IMR-90 (cell line): Measurements from ENCODE around the gene MEPCE. TPM values are rescaled to one million over a fixed set of nuclear protein-coding genes. Genes with fewer than 3 reads are reported as not detected.

Experiments used
- ATAC-seq: fragments of 200-7000 bp; cut with Tn5 transposase; 2 replicates; pipeline ENCODE4 v1.9.1; 2020; ENCODE audit warnings: low read depth, mild to moderate bottlenecking, moderate library complexity
- BruUV-seq: library from RNA; stranded (reverse); fragments of 400-500 nt; replicated peaks from 2 replicates; lab custom pipeline; 2021; lab: Mats Ljungman, UMichigan
- CTCF ChIA-PET: fragments of 300-600 bp; formaldehyde crosslinking; extraction: SDS; loops from one replicate; lab custom pipeline; 2021; ENCODE audit warnings: antibody characterized with exemption; lab: Yijun Ruan, JAX
- POLR2A ChIA-PET: fragments of 300-600 bp; sonication (Branson Sonifier 250); formaldehyde crosslinking; loops from one replicate; lab custom pipeline; 2022; ENCODE audit warnings: antibody characterized with exemption; ENCODE audit not compliant: unreplicated experiment; lab: Charles Lee
- DNase-seq: peaks from one replicate; pipeline ENCODE4 v3.0.0; 2013
- H2AFZ ChIP-seq: replicated peaks from 2 replicates; pipeline ENCODE3; 2013; ENCODE audit warnings: low read length, mild to moderate bottlenecking; ENCODE audit not compliant: poor library complexity
- H2AK5ac ChIP-seq: 2 replicates; pipeline ENCODE4 v1.6.1; 2013; ENCODE audit warnings: low read depth, low read length, inconsistent platforms
- H2AK9ac ChIP-seq: replicated peaks from 2 replicates; pipeline ENCODE3; 2013; ENCODE audit warnings: mild to moderate bottlenecking, low read depth, low read length, moderate library complexity; ENCODE audit not compliant: poor library complexity
- H2BK120ac ChIP-seq: 2 replicates; pipeline ENCODE4 v1.6.1; 2013; ENCODE audit warnings: low read depth, low read length, inconsistent platforms
- H2BK15ac ChIP-seq: 3 replicates; pipeline ENCODE4 v1.6.1; 2013; ENCODE audit warnings: low read depth, low read length, inconsistent platforms
- H2BK20ac ChIP-seq: 2 replicates; pipeline ENCODE4 v1.6.1; 2013; ENCODE audit warnings: low read depth, mild to moderate bottlenecking, inconsistent platforms, low read length, moderate library complexity
- H2BK5ac ChIP-seq: 2 replicates; pipeline ENCODE4 v1.6.1; 2013; ENCODE audit warnings: mild to moderate bottlenecking, low read depth, low read length, inconsistent platforms; ENCODE audit not compliant: poor library complexity, severe bottlenecking
- H3K14ac ChIP-seq: replicated peaks from 2 replicates; pipeline ENCODE4 v1.6.1; 2013; ENCODE audit warnings: low read depth, low read length, inconsistent platforms
- H3K18ac ChIP-seq: 2 replicates; pipeline ENCODE4 v1.6.1; 2013; ENCODE audit warnings: low read depth, low read length, control low read depth
- H3K23ac ChIP-seq: 2 replicates; pipeline ENCODE4 v1.6.1; 2013; ENCODE audit warnings: low read depth, low read length, inconsistent platforms
- H3K27ac ChIP-seq: 2 replicates; pipeline ENCODE4 v1.5.1; 2013; ENCODE audit warnings: mild to moderate bottlenecking, control low read depth, low read length; ENCODE audit not compliant: insufficient read depth
- H3K27me3 ChIP-seq: 2 replicates; pipeline ENCODE4 v1.6.1; 2013; ENCODE audit warnings: low read length; ENCODE audit not compliant: control insufficient read depth, insufficient read depth
- H3K36me3 ChIP-seq: 2 replicates; pipeline ENCODE4 v1.6.1; 2013; ENCODE audit warnings: low read length, mixed read lengths; ENCODE audit not compliant: control insufficient read depth, insufficient read depth
- H3K4ac ChIP-seq: 2 replicates; pipeline ENCODE4 v1.6.1; 2013; ENCODE audit warnings: low read depth, low read length, inconsistent platforms
- H3K4me1 ChIP-seq: 2 replicates; pipeline ENCODE4 v1.6.1; 2013; ENCODE audit warnings: low read length, mixed read lengths; ENCODE audit not compliant: control insufficient read depth, insufficient read depth
- H3K4me2 ChIP-seq: 2 replicates; pipeline ENCODE4 v1.6.1; 2013; ENCODE audit warnings: low read depth, mild to moderate bottlenecking, control low read depth, low read length, moderate library complexity
- H3K4me3 ChIP-seq: 2 replicates; pipeline ENCODE4 v1.5.1; 2013; ENCODE audit warnings: low read depth, mild to moderate bottlenecking, control low read depth, low read length, moderate library complexity; ENCODE audit not compliant: insufficient read depth
- H3K56ac ChIP-seq: 2 replicates; pipeline ENCODE4 v1.6.1; 2013; ENCODE audit warnings: low read length, inconsistent platforms; ENCODE audit not compliant: insufficient read depth; ENCODE audit errors: extremely low read depth
- H3K79me1 ChIP-seq, 2 experiments: 2 replicates each; pipeline ENCODE4 v1.6.1; 2013; ENCODE audit warnings: low read length in 2 of 2, inconsistent platforms in 1 of 2, low read depth in 1 of 2
- H3K9ac ChIP-seq: 2 replicates; pipeline ENCODE4 v1.6.1; 2013; ENCODE audit warnings: low read depth, low read length, control low read depth
- H3K9me1 ChIP-seq: 2 replicates; pipeline ENCODE4 v1.6.1; 2013; ENCODE audit warnings: low read length, inconsistent platforms; ENCODE audit not compliant: insufficient read depth
- H3K9me3 ChIP-seq: 2 replicates; pipeline ENCODE4 v1.6.1; 2013; ENCODE audit warnings: low read length; ENCODE audit not compliant: control insufficient read depth, insufficient read depth
- H4K20me1 ChIP-seq: 2 replicates; pipeline ENCODE4 v1.6.1; 2013; ENCODE audit warnings: low read length, inconsistent platforms; ENCODE audit not compliant: insufficient read depth
- H4K5ac ChIP-seq: 2 replicates; pipeline ENCODE4 v1.6.1; 2013; ENCODE audit warnings: mild to moderate bottlenecking, low read depth, low read length, control low read depth
- H4K8ac ChIP-seq, 2 experiments: 2 replicates each; pipeline ENCODE4 v1.6.1; 2013; ENCODE audit warnings: low read depth in 2 of 2, low read length in 2 of 2, control low read depth in 1 of 2, inconsistent platforms in 1 of 2
- H4K91ac ChIP-seq: 2 replicates; pipeline ENCODE4 v1.6.1; 2013; ENCODE audit warnings: low read depth, low read length, inconsistent platforms; ENCODE audit not compliant: insufficient read depth
- CHD1 ChIP-seq: IDR thresholded peaks from 2 replicates; pipeline ENCODE4 v1.6.1; 2012; ENCODE audit warnings: low read depth, low read length, improper control_type of control experiment
- FOS ChIP-seq: fragments of 150-350 bp; IDR thresholded peaks from 2 replicates; pipeline ENCODE4 v1.6.1; 2016; ENCODE audit warnings: low read depth, low read length
- POLR2A ChIP-seq: IDR thresholded peaks from 2 replicates; pipeline ENCODE4 v1.6.1; 2012; ENCODE audit warnings: mild to moderate bottlenecking, low read depth, low read length
- WGBS, 2 experiments: methylation state at CpG; one replicate each; pipeline versions ENCODE4 v1.1.5 to v1.1.7; 2013; ENCODE audit warnings: missing lambda C conversion rate in 2 of 2; ENCODE audit not compliant: insufficient read length in 1 of 2; ENCODE audit errors: extremely low coverage in 2 of 2; 5-methylcytosine and 5-hydroxymethylcytosine counted together
- dilution Hi-C: fragments of 300-500 bp; cut with HindIII; formaldehyde crosslinking; loops from one replicate; pipeline ENCODE4 v1.14.3; 2018; ENCODE audit warnings: low sequenced_read_pairs; ENCODE audit not compliant: unreplicated experiment
- in situ Hi-C: fragments of 300-500 bp; cut with MboI; formaldehyde crosslinking; loops from 3 replicates; pipeline ENCODE4 v1.14.3; 2019; ENCODE audit warnings: low sequenced_read_pairs, inconsistent platforms, mixed read lengths
- intact Hi-C: fragments of 100-400 bp; cut with micrococcal nuclease; formaldehyde crosslinking; loops from 2 replicates; pipeline ENCODE4 v1.10.0; 2022
- polyA plus RNA-seq, 3 experiments: library from polyadenylated mRNA; depleted of rRNA; stranded (reverse); fragments of >200 nt; gene quantifications; 2 replicates each; pipeline ENCODE4 v1.2.3, GENCODE V29; 2012; ENCODE audit warnings: low replicate concordance in 1 of 3
- total RNA-seq: library from RNA; depleted of rRNA; stranded (reverse); fragments of >200 nt; gene quantifications from 2 replicates; pipeline ENCODE4 v1.2.3, GENCODE V29; 2012
- TF ChIP-seq, protein P1 (sequence below): fragments of 150-350 bp; IDR thresholded peaks from 2 replicates; pipeline ENCODE4 v1.6.1; 2017; ENCODE audit warnings: mild to moderate bottlenecking, antibody characterized with exemption, low read length, low read depth

Gene MEPCE
- total and polyA plus RNA-seq, 2 of the 4 experiments (the other 2 are of a cell fraction) = 18.2 to 22.9 TPM

- ChIA-PET POLR2A (no interaction called here), CTCF (no interaction called here)
- H3K9me3 ChIP-seq = no peaks in the 10 kb centered on the region
- H3K27me3 ChIP-seq = no peaks in the 10 kb centered on the region
- H4K20me1 ChIP-seq = no peaks in the 10 kb centered on the region
- intact Hi-C loops = no loop called here
- H4K5ac ChIP-seq = no peak overlapping the region
- H3K56ac ChIP-seq = no peak overlapping the region
- H3K4me3 ChIP-seq = no peak overlapping the region
- dilution Hi-C loops = no loop called here
- no peak for ATAC-seq
- no peak overlapping the region for H3K14ac ChIP-seq
- no peaks in the 10 kb centered on the region for H3K9me1 ChIP-seq
- no peak overlapping the region for H3K23ac ChIP-seq
- TF ChIP-seq CHD1 = no peak
- TF ChIP-seq POLR2A = no peak
- TF ChIP-seq, protein P1, sequence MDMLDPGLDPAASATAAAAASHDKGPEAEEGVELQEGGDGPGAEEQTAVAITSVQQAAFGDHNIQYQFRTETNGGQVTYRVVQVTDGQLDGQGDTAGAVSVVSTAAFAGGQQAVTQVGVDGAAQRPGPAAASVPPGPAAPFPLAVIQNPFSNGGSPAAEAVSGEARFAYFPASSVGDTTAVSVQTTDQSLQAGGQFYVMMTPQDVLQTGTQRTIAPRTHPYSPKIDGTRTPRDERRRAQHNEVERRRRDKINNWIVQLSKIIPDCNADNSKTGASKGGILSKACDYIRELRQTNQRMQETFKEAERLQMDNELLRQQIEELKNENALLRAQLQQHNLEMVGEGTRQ = no peak
- no peak for TF ChIP-seq FOS
- DNase-seq = no peak
- no peak overlapping the region for H3K9ac ChIP-seq
- H2AFZ ChIP-seq = no peak overlapping the region
- H2BK15ac ChIP-seq = no peak overlapping the region
- H3K4me2 ChIP-seq = no peak overlapping the region
- H4K91ac ChIP-seq = no peak overlapping the region
- no peak overlapping the region for H4K8ac ChIP-seq
- H2BK120ac ChIP-seq = no peak overlapping the region
- in situ Hi-C loops = no loop called here
- no TSS peak for BruUV-seq
- H3K79me1 ChIP-seq = no peaks in the 10 kb centered on the region
- H3K4me1 ChIP-seq = no peaks in the 10 kb centered on the region; the same call in 1 of the 2 replicates
- no peak overlapping the region for H3K27ac ChIP-seq
- no peak overlapping the region for H3K4ac ChIP-seq
- no CpG with 5 or more reads among the region's 6 CpGs for WGBS, 2 experiments
- H2BK5ac ChIP-seq = no peak overlapping the region
- no peak overlapping the region for H2AK9ac ChIP-seq
- H2BK20ac ChIP-seq = no peak overlapping the region
- H3K18ac ChIP-seq = no peak overlapping the region
- no peaks in the 10 kb centered on the region for H3K36me3 ChIP-seq
- no peak overlapping the region for H2AK5ac ChIP-seq
Observed at GRCh38 chr7:100423315-100423714, 6.3 kb upstream of the MEPCE start.
